ENCODE results near the gene OSBPL3.

The OSBPL3 gene

GRCh38 chr7:24978843-24979469 is 1.0 kb downstream of the OSBPL3 start:
- no peak for DNase-seq

- DNase-seq: no peak
These were observed 4.2 kb downstream of the OSBPL3 start for GRCh38 chr7:24975644-24976260.

- DNase-seq: no peak
These were observed 4.8 kb downstream of the OSBPL3 start for GRCh38 chr7:24975172-24975571.

GRCh38 chr7:24974026-24974832 is 5.7 kb downstream of the OSBPL3 start:
- no peak for DNase-seq

GRCh38 chr7:24972991-24973390 is 7.0 kb downstream of the OSBPL3 start:
- DNase-seq: no peak

- DNase-seq: no peak
These were observed 7.9 kb downstream of the OSBPL3 start for GRCh38 chr7:24972166-24972477.

- DNase-seq: no peak
These were observed 8.4 kb downstream of the OSBPL3 start for GRCh38 chr7:24971333-24972165.

- no peak for DNase-seq
These were observed 9.3 kb downstream of the OSBPL3 start for GRCh38 chr7:24970676-24971075.

- no peak for DNase-seq
These were observed 11.8 kb downstream of the OSBPL3 start for GRCh38 chr7:24968165-24968564.

GRCh38 chr7:24967696-24968095 is 12.3 kb downstream of the OSBPL3 start:
- DNase-seq: no peak

- DNase-seq: no peak
These were observed 13.2 kb downstream of the OSBPL3 start for GRCh38 chr7:24966802-24967201.

GRCh38 chr7:24965831-24966708 is 13.9 kb downstream of the OSBPL3 start:
- DNase-seq: no peak

GRCh38 chr7:24964191-24964590 is 15.8 kb downstream of the OSBPL3 start:
- DNase-seq: no peak

- DNase-seq: no peak
These were observed 16.8 kb downstream of the OSBPL3 start for GRCh38 chr7:24963218-24963617.

- no peak for DNase-seq
These were observed 17.5 kb downstream of the OSBPL3 start for GRCh38 chr7:24962418-24962962.

- no peak for DNase-seq
These were observed 20.1 kb downstream of the OSBPL3 start for GRCh38 chr7:24959735-24960485.

- no peak for DNase-seq
These were observed 21.6 kb downstream of the OSBPL3 start for GRCh38 chr7:24958399-24958798.

GRCh38 chr7:24956021-24956420 is 24.0 kb downstream of the OSBPL3 start:
- no peak for DNase-seq

GRCh38 chr7:24955313-24955712 is 24.7 kb downstream of the OSBPL3 start:
- DNase-seq: no peak

- no peak for DNase-seq
These were observed 27.5 kb downstream of the OSBPL3 start for GRCh38 chr7:24952464-24952863.

- DNase-seq: no peak
These were observed 28.5 kb downstream of the OSBPL3 start for GRCh38 chr7:24951441-24951980.
